Hepatic stellate cell (primary cell): Measurements from ENCODE around the gene MYO5C.
"Not testable (repeated sequence)": the region's sequence is repeated elsewhere in the genome, so short reads cannot be mapped to it uniquely, and the experiment has no call there.

ENCODE experiments used
- DNase-seq: peaks from one replicate; pipeline ENCODE4 v3.0.0; 2011; ENCODE audit warnings: low spot score

The MYO5C gene

GRCh38 chr15:52306270-52306669, 10.7 kb upstream of the MYO5C start:
- DNase-seq = no peak

GRCh38 chr15:52303093-52303772, 7.6 kb upstream of the MYO5C start:
- no peak for DNase-seq

GRCh38 chr15:52301265-52301847, 5.8 kb upstream of the MYO5C start:
- DNase-seq = no peak

- no peak for DNase-seq
Observed at GRCh38 chr15:52294881-52295420, 653 bp downstream of the MYO5C start.

GRCh38 chr15:52292780-52293392, 2.7 kb downstream of the MYO5C start:
- no peak for DNase-seq

GRCh38 chr15:52291204-52291603, 4.4 kb downstream of the MYO5C start:
- DNase-seq = no peak

- no peak for DNase-seq
Observed at GRCh38 chr15:52290800-52291199, 4.8 kb downstream of the MYO5C start.

- DNase-seq = no peak
Observed at GRCh38 chr15:52290329-52290728, 5.3 kb downstream of the MYO5C start.

GRCh38 chr15:52289629-52290081, 5.9 kb downstream of the MYO5C start:
- no peak for DNase-seq

- no peak for DNase-seq
Observed at GRCh38 chr15:52288986-52289385, 6.6 kb downstream of the MYO5C start.

- DNase-seq = no peak
Observed at GRCh38 chr15:52288051-52288942, 7.3 kb downstream of the MYO5C start.

GRCh38 chr15:52287114-52287513, 8.5 kb downstream of the MYO5C start:
- DNase-seq = no peak

- not testable (repeated sequence) for DNase-seq
Observed at GRCh38 chr15:52285941-52286340, 9.7 kb downstream of the MYO5C start.

GRCh38 chr15:52284164-52284563, 11.4 kb downstream of the MYO5C start:
- no peak for DNase-seq

GRCh38 chr15:52283281-52283680, 12.3 kb downstream of the MYO5C start:
- no peak for DNase-seq

GRCh38 chr15:52282418-52282817, 13.2 kb downstream of the MYO5C start:
- DNase-seq = no peak

- DNase-seq = no peak
Observed at GRCh38 chr15:52281085-52282035, 14.2 kb downstream of the MYO5C start.

GRCh38 chr15:52280326-52281084, 15.1 kb downstream of the MYO5C start:
- DNase-seq = no peak

- no peak for DNase-seq
Observed at GRCh38 chr15:52278636-52279367, 16.8 kb downstream of the MYO5C start.

- DNase-seq = no peak
Observed at GRCh38 chr15:52278135-52278534, 17.5 kb downstream of the MYO5C start.
